ENCODE data around the gene FZD2. TPM values are rescaled to one million over a fixed set of nuclear protein-coding genes. Genes with fewer than 3 reads are reported as not detected.
"Not testable (repeated sequence)": the region's sequence is repeated elsewhere in the genome, so short reads cannot be mapped to it uniquely, and the experiment has no call there.

FZD2 gene
- total RNA-seq, 2 experiments from 2014 or later, result 0.26 to 0.29 TPM

DNA sequence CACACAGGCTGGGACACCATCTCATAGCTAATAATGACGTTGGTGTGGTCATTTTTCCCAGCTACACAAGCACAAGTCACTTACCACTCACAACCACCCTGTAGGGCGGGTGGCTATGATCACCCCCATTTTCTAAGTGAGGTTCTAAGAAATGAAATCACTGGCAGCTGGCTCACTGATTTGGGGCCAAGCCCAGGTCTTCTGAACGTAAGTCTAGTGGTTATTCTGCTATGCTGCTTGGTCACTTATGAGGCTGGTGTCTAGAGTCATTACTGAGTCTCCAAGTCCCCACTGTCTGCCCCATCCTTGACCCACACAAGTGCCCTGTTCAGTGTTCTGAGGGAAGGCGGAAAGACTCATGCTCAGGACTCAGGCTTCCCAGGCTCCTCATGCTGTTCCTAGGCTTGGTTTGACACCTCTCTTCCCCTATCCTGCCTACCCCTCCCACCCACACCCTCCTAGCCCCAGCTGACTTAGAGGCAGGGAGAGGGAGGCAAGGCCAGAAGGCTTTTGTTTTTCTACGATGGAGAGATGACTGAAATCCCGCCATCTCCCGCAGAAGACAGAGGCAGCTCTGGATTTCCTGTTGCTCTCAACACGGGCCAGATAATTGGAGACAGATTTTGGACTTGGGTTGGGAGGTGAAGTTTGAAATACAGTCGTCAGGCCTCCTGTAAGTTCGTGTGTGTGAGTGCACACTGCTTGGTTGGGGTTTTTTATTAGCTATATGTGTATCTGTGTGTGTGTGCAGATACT is 32.2 kb downstream of the FZD2 start:
- Mint-ChIP-seq H3K4me1 (ENCODE audit: low read depth) (no peaks in the 10 kb centered on the region), H3K4me3 (no peak overlapping the region), H3K9me3 (ENCODE audit: insufficient read depth) (no peaks in the 10 kb centered on the region), H3K36me3 (ENCODE audit: low read depth) (no peaks in the 10 kb centered on the region), H3K27ac (no peak overlapping the region), H3K27me3 (ENCODE audit: low read depth) (peaks cover 5% of the 10 kb centered on the region)
- ChIA-PET CTCF (no interaction called here), POLR2A (no interaction called here)
- DNase-seq (no peak), ATAC-seq (no peak)

DNA sequence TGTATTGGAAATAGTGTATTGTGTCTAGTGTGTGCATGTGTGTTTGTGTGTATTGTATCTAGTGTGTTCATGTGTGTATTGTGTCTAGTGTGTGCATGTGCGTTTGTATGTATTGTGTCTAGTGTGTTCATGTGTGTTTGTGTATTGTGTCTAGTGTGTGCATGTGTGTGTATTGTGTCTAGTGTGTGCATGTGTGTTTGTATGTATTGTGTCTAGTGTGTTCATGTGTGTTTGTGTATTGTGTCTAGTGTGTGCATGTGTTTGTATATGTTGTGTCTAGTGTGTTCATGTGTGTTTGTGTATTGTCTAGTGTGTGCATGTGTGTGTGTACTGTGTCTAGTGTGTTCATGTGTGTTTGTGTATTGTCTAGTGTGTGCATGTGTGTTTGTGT is 32.8 kb downstream of the FZD2 start:
- CTCF ChIA-PET; H3K9me3 Mint-ChIP-seq (ENCODE audit: insufficient read depth); H3K4me1 Mint-ChIP-seq (ENCODE audit: low read depth); POLR2A ChIA-PET; DNase-seq; H3K4me3 Mint-ChIP-seq; H3K27ac Mint-ChIP-seq; ATAC-seq; H3K27me3 Mint-ChIP-seq (ENCODE audit: low read depth); H3K36me3 Mint-ChIP-seq (ENCODE audit: low read depth): not testable (repeated sequence)

DNA sequence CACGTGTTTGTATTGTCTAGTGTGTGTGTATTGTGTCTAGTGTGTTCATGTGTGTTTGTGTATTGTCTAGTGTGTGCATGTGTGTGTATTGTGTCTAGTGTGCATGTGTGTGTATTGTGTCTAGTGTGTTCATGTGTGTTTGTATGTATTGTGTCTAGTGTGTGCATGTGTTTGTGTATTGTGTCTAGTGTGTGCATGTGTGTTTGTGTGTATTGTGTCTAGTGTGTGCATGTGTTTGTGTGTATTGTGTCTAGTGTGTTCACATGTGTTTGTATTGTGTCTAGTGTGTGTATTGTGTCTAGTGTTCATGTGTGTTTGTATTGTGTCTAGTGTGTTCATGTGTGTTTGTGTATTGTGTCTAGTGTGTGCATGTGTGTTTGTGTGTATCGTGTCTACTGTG is 33.5 kb downstream of the FZD2 start:
- H3K4me1 Mint-ChIP-seq (ENCODE audit: low read depth); H3K27ac Mint-ChIP-seq; H3K27me3 Mint-ChIP-seq (ENCODE audit: low read depth); H3K4me3 Mint-ChIP-seq; POLR2A ChIA-PET; H3K36me3 Mint-ChIP-seq (ENCODE audit: low read depth); H3K9me3 Mint-ChIP-seq (ENCODE audit: insufficient read depth); CTCF ChIA-PET; DNase-seq; ATAC-seq: not testable (repeated sequence)

DNA sequence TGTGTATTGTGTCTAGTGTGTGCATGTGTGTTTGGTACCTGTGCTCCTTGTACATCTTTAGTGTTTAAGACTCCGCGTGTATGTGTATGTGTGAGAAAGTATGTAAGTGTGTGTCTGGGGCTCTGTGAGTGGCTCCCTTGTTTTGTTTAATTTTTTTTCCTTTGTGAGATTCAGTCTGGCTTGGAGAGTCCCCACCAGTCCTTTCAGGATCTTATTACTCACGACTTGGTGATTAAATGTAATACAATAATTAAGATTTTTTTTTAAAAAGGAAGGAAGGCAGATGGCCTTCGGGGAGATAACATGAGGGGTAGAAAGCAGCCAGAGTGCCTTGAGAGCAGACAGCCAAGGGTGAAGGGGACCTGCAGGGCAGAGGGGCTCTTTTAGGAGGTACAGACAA is 33.9 kb downstream of the FZD2 start:
- DNase-seq (no peak), ATAC-seq (no peak)
- CTCF ChIA-PET, result no interaction called here
- no peaks in the 10 kb centered on the region for H3K36me3 Mint-ChIP-seq (ENCODE audit: low read depth)
- H3K9me3 Mint-ChIP-seq (ENCODE audit: insufficient read depth), result no peaks in the 10 kb centered on the region
- peaks cover 5% of the 10 kb centered on the region for H3K27me3 Mint-ChIP-seq (ENCODE audit: low read depth)
- H3K4me1 Mint-ChIP-seq (ENCODE audit: low read depth), result no peaks in the 10 kb centered on the region
- H3K27ac Mint-ChIP-seq, result no peak overlapping the region
- POLR2A ChIA-PET, result interaction anchor here (0.7 kb wide), 1 partner anchor 189 kb away, joined by 4 read pairs; no protein-coding TSS in a partner anchor
- H3K4me3 Mint-ChIP-seq, result no peak overlapping the region

DNA sequence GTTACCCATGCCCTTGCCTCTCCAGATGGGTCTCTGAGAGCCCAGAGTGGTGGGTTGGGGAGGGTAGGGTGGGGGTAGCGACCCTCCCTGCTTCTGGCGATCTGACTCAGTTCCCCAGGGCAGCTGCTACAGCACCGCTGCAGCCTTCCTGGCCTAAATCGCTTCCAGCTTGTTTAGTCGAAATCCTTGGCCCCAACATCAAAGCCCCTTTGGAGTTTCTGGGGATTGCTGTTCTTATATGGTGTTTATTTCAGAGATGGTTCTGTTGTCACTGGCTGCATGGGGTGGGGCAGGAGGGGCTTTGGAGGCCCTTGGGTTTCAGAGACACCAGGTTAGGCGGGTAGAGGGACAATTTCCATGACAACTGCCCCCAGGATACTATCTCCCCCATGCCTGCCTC is 35.9 kb downstream of the FZD2 start:
- H3K27me3 Mint-ChIP-seq (ENCODE audit: low read depth), result peaks cover 6% of the 10 kb centered on the region
- no peaks in the 10 kb centered on the region for H3K4me1 Mint-ChIP-seq (ENCODE audit: low read depth)
- CTCF ChIA-PET, result no interaction called here
- no peaks in the 10 kb centered on the region for H3K9me3 Mint-ChIP-seq (ENCODE audit: insufficient read depth)
- DNase-seq (no peak), ATAC-seq (no peak)
- POLR2A ChIA-PET, result no interaction called here
- no peak overlapping the region for H3K27ac Mint-ChIP-seq
- no peak overlapping the region for H3K4me3 Mint-ChIP-seq
- no peaks in the 10 kb centered on the region for H3K36me3 Mint-ChIP-seq (ENCODE audit: low read depth)

DNA sequence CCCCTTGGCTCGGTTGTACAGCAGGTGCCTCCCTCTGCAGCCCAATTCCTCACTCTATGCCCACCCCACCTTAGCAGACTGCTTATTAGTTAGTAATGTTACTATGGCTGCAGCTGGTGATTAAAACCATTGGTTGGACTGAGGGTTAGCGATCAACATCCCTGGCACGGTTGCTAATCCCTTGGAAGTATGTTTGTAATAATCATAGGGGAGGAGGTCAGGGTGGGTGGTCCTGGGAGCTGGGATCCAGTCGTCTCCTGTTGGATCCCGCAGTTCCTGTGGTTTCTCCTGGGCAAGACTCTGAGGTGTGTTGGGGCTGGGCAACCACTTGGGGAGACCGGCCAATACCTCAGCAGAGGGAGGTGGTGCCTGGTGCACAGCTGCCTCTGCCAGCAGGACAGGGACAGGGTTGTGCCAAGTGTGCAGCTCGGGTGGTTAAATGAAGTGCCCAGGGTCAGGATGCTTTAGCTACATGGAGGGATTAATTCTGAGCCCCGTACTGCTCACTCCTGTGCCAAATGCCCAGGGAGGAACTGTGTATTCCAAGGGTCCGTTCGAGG is 38.0 kb downstream of the FZD2 start:
- no peaks in the 10 kb centered on the region for H3K4me1 Mint-ChIP-seq (ENCODE audit: low read depth)
- POLR2A ChIA-PET, result no interaction called here
- H3K27me3 Mint-ChIP-seq (ENCODE audit: low read depth), result peaks cover 6% of the 10 kb centered on the region
- no peak overlapping the region for H3K4me3 Mint-ChIP-seq
- no peaks in the 10 kb centered on the region for H3K36me3 Mint-ChIP-seq (ENCODE audit: low read depth)
- CTCF ChIA-PET, result no interaction called here
- no peak overlapping the region for H3K27ac Mint-ChIP-seq
- H3K9me3 Mint-ChIP-seq (ENCODE audit: insufficient read depth), result no peaks in the 10 kb centered on the region
- DNase-seq (no peak), ATAC-seq (no peak)

DNA sequence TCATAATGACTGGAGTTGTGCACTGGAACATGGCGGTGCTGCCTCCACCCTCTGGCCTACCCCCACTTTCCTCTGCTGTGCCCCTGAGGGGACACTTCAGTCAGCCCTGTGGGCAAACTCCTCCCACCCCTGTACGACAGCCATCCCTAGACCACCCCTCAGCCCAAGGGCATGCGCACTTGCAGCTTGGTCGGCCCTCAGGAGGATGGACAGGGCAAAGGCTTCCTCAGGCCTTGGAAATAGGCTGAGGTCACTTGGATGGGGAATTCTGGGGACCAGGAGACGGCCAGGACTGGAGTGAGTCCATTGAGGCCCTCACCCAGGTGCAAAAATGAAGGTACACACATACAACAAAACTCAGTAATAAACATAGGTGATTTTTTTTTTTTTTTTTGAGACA is 41.0 kb downstream of the FZD2 start:
- Mint-ChIP-seq H3K27me3 (ENCODE audit: low read depth) (peaks cover 6% of the 10 kb centered on the region), H3K9me3 (ENCODE audit: insufficient read depth) (no peaks in the 10 kb centered on the region), H3K36me3 (ENCODE audit: low read depth) (no peaks in the 10 kb centered on the region), H3K27ac (no peak overlapping the region), H3K4me3 (no peak overlapping the region), H3K4me1 (ENCODE audit: low read depth) (no peaks in the 10 kb centered on the region)
- CTCF ChIA-PET, result no interaction called here
- DNase-seq (no peak), ATAC-seq (no peak)
- POLR2A ChIA-PET, result no interaction called here

DNA sequence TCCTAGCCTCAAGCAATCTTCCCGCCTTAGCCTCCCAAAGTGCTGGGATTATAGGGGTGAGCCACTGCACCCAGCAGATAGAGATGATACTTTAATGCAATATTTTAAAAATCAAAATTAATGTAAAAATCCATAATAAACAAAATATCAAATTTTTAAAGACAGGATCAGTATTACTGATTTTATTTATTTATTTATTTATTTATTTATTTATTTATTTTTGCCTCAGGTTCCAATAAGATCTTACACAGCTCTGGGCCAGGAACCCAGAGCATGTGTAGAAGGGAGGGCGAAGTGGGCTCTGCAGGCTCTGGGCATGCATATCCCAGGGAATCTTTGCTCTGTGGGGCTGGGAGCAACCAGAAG is 41.6 kb downstream of the FZD2 start:
- no peak for DNase-seq
- no peaks in the 10 kb centered on the region for H3K36me3 Mint-ChIP-seq (ENCODE audit: low read depth)
- H3K4me1 Mint-ChIP-seq (ENCODE audit: low read depth), result no peaks in the 10 kb centered on the region
- CTCF ChIA-PET, result no interaction called here
- POLR2A ChIA-PET, result no interaction called here
- no peak overlapping the region for H3K4me3 Mint-ChIP-seq
- H3K27me3 Mint-ChIP-seq (ENCODE audit: low read depth), result peaks cover 5% of the 10 kb centered on the region
- no peaks in the 10 kb centered on the region for H3K9me3 Mint-ChIP-seq (ENCODE audit: insufficient read depth)
- H3K27ac Mint-ChIP-seq, result no peak overlapping the region
- no peak for ATAC-seq

DNA sequence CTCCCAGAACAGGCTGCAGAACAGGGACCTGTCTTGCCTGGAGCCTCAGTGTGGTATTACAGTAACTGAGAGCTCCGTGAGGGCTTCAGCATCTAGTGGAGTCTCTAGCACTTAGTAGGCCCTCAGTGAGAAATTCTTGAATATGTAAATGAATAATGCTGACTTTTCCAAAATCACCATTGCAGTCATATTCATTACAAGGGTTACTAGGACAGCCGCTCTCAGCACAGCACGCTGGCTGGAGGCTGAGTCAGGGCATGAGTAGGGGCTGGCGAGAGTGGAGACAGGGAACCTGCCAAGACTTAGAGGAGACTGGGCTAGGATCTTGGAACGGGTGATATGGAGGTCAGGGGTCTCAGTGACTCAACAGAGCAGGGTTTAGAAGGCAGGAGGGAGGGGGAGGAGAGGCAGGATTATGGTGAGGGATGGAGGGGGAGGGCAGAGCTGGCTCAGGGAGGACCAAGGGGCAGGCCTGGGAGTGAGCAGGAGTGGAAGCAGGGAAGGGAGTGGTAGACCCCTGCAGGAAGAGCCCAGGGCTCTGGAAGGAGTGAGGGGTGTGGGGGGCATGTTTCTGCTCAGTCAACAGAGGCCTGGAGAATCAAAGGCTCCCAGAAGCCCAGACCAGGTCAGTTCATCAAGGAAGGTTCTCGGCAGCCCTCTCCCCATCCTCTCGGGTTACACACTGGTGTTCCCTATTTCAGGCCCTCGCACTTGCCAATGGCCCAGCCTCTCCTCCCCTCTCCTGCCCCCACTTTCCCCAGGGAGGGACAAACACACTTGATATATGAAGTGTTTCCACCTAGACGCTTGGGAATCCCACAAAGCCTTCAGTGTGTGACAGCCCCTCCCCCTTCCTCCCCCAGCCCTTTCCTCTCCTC is 42.3 kb downstream of the FZD2 start:
- Mint-ChIP-seq H3K4me1 (ENCODE audit: low read depth) (no peaks in the 10 kb centered on the region), H3K9me3 (ENCODE audit: insufficient read depth) (no peaks in the 10 kb centered on the region), H3K4me3 (no peak overlapping the region), H3K27me3 (ENCODE audit: low read depth) (peaks cover 3% of the 10 kb centered on the region), H3K36me3 (ENCODE audit: low read depth) (no peaks in the 10 kb centered on the region), H3K27ac (no peak overlapping the region)
- DNase-seq (no peak), ATAC-seq (no peak)
- ChIA-PET CTCF (no interaction called here), POLR2A (no interaction called here)

DNA sequence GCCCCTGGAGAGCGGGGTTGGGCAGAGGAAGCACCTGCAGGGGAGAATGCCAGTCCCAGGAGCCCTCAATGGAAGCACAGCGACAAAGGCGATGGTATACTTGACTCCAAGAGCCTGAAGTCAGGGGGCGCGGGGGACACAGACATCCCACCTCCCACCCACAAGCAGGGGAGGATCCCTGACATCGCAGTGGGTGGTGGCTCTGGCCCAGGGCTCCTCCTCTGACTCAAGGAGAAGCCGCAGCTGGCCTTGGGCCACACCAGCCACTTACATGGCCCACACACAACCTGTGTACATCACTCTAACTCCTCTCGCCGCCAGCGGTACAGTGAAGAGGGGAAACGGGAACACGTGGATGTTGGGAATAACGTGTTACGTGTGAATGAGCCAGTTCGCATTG is 44.3 kb downstream of the FZD2 start:
- no peak for ATAC-seq
- H3K4me3 Mint-ChIP-seq, result no peak overlapping the region
- H3K27me3 Mint-ChIP-seq (ENCODE audit: low read depth), result peaks cover 3% of the 10 kb centered on the region
- no peak for DNase-seq
- ChIA-PET POLR2A (no interaction called here), CTCF (no interaction called here)
- no peaks in the 10 kb centered on the region for H3K9me3 Mint-ChIP-seq (ENCODE audit: insufficient read depth)
- H3K36me3 Mint-ChIP-seq (ENCODE audit: low read depth), result no peaks in the 10 kb centered on the region
- H3K27ac Mint-ChIP-seq, result no peak overlapping the region
- no peaks in the 10 kb centered on the region for H3K4me1 Mint-ChIP-seq (ENCODE audit: low read depth)

DNA sequence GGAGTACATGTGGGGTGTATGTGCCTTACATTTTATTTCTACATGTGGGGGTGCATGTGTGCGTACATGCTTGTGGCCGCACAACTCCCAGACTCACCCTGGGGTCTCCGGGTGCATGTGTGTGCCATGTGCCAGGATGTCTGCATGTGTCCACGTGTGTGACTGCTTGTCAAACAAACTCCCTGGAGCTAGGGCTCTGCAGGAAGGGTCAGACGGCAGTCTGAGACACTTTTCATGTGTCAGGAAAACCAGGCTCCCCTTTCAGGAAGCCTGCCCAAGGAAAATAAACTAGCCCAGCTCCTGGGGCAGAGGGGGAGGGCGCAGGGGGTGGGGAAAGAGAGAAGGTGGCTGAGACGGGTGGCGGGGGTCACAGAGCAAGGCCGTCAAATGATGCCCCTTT is 44.7 kb downstream of the FZD2 start:
- DNase-seq (no peak), ATAC-seq (no peak)
- Mint-ChIP-seq H3K36me3 (ENCODE audit: low read depth) (no peaks in the 10 kb centered on the region), H3K4me3 (no peak overlapping the region), H3K27ac (no peak overlapping the region), H3K4me1 (ENCODE audit: low read depth) (no peaks in the 10 kb centered on the region), H3K9me3 (ENCODE audit: insufficient read depth) (no peaks in the 10 kb centered on the region), H3K27me3 (ENCODE audit: low read depth) (peaks cover 3% of the 10 kb centered on the region)
- CTCF ChIA-PET, result no interaction called here
- POLR2A ChIA-PET, result no interaction called here

DNA sequence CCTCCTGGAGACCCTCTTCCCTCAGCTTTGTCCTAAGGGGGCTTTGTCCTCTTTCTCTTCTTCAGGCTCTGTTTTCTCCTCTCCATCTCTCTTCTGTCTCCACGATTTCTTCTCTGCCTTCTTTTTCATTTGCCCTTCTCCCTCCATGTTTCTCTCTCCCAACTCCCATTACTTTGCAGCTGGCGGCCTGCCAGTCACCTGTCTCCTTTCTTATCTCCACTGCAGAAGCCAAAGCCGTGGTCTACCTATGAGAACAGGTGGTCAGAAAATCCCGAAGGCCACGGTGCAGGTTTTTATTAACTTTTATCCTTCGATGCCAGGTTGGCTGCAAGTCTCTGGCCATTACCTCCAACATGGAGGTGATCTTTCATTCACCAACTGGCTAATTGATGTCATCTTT is 45.1 kb downstream of the FZD2 start:
- POLR2A ChIA-PET, result no interaction called here

More for the DNA sequence above, 45.1 kb downstream of the FZD2 start:
- CTCF ChIA-PET, result no interaction called here
- H3K4me3 Mint-ChIP-seq, result no peak overlapping the region
- peaks cover 3% of the 10 kb centered on the region for H3K27me3 Mint-ChIP-seq (ENCODE audit: low read depth)
- ATAC-seq (no peak), DNase-seq (no peak)
- no peaks in the 10 kb centered on the region for H3K4me1 Mint-ChIP-seq (ENCODE audit: low read depth)
- H3K36me3 Mint-ChIP-seq (ENCODE audit: low read depth), result no peaks in the 10 kb centered on the region
- no peaks in the 10 kb centered on the region for H3K9me3 Mint-ChIP-seq (ENCODE audit: insufficient read depth)
- H3K27ac Mint-ChIP-seq, result no peak overlapping the region

Data from activated CD8-positive, alpha-beta T cell treated with anti-CD3 and anti-CD28 coated beads, Interleukin-2, amount 10 ng/mL, durations not matched to agents 7 days and 5 days (primary cell).